Myocyte (in vitro differentiated cells): ENCODE measurements around the gene ZNF701. TPM values are rescaled to one million over a fixed set of nuclear protein-coding genes. Genes with fewer than 3 reads are reported as not detected.

Experiments
- total RNA-seq: library from RNA; depleted of rRNA; stranded (reverse); fragments of >200 nt; gene quantifications from 2 replicates; pipeline ENCODE4 v1.2.3, GENCODE V29; 2014

Gene ZNF701
- total RNA-seq, 1 donor from 2014 or later, result 5.5 TPM

Other genes with a start within 250 kb of the ZNF701 start
- 3.3 and 4.4 TPM in 2 replicates for gene ZNF610, start 234.0 kb upstream of the ZNF701 start, total RNA-seq
- gene ZNF880, start 200.4 kb upstream of the ZNF701 start, total RNA-seq, result 18.1 and 50.1 TPM in 2 replicates
- gene ZNF528, start 172.4 kb upstream of the ZNF701 start, total RNA-seq, result 8.7 and 26.8 TPM in 2 replicates
- gene ZNF534, start 141.1 kb upstream of the ZNF701 start, total RNA-seq, result 0.05 and 0.08 TPM in 2 replicates
- gene ZNF578, start 116.7 kb upstream of the ZNF701 start, total RNA-seq, result 2.2 and 4.7 TPM in 2 replicates
- 16.8 and 16.9 TPM in 2 replicates for gene ZNF808, start 42.6 kb upstream of the ZNF701 start, total RNA-seq
- gene ZNF83, start 68.1 kb downstream of the ZNF701 start, total RNA-seq, result 36.3 and 46.6 TPM in 2 replicates
- 3.4 and 8.0 TPM in 2 replicates for gene ZNF611, start 164.8 kb downstream of the ZNF701 start, total RNA-seq
- gene ZNF600, start 216.5 kb downstream of the ZNF701 start, total RNA-seq, result 2.4 and 2.8 TPM in 2 replicates